Measurements from ENCODE around the gene R3HDM4. TPM values are rescaled to one million over a fixed set of nuclear protein-coding genes. Genes with fewer than 3 reads are reported as not detected.

The R3HDM4 gene
- total and polyA plus RNA-seq, 9 of the 15 experiments (the other 6 are each of a cell fraction or from before 2014, with no cell fraction given): 3.2 to 154 (median 59.0) TPM

DNA sequence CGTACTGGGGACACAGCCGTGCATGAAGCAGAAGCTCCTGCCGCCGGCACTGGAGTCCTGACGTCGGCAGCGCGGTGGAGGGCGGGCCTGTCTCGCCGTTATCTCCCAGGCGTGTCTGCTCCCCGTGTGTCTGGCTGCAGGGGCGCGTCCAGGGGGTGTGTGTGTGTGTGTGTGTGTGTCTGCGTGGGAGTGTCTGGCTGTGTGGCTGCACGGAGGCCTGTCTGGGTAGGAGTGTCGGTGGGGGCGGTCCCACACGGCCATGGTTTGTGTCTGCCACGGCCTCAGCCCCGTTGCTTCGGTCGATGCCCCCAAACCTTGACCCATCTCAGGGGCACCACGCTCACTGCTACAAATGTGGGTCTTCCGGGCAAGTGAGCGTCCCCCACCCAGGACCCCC lies 31.1 kb upstream of the R3HDM4 start (continued):
- TF ChIP-seq, protein P1, sequence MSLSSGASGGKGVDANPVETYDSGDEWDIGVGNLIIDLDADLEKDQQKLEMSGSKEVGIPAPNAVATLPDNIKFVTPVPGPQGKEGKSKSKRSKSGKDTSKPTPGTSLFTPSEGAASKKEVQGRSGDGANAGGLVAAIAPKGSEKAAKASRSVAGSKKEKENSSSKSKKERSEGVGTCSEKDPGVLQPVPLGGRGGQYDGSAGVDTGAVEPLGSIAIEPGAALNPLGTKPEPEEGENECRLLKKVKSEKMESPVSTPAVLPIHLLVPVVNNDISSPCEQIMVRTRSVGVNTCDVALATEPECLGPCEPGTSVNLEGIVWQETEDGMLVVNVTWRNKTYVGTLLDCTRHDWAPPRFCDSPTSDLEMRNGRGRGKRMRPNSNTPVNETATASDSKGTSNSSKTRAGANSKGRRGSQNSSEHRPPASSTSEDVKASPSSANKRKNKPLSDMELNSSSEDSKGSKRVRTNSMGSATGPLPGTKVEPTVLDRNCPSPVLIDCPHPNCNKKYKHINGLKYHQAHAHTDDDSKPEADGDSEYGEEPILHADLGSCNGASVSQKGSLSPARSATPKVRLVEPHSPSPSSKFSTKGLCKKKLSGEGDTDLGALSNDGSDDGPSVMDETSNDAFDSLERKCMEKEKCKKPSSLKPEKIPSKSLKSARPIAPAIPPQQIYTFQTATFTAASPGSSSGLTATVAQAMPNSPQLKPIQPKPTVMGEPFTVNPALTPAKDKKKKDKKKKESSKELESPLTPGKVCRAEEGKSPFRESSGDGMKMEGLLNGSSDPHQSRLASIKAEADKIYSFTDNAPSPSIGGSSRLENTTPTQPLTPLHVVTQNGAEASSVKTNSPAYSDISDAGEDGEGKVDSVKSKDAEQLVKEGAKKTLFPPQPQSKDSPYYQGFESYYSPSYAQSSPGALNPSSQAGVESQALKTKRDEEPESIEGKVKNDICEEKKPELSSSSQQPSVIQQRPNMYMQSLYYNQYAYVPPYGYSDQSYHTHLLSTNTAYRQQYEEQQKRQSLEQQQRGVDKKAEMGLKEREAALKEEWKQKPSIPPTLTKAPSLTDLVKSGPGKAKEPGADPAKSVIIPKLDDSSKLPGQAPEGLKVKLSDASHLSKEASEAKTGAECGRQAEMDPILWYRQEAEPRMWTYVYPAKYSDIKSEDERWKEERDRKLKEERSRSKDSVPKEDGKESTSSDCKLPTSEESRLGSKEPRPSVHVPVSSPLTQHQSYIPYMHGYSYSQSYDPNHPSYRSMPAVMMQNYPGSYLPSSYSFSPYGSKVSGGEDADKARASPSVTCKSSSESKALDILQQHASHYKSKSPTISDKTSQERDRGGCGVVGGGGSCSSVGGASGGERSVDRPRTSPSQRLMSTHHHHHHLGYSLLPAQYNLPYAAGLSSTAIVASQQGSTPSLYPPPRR (CRISPR knock-in tag; IDR thresholded peaks at IDR 0.05; ENCODE audit: borderline replicate concordance): peak; percentile 93
- TF ChIP-seq PTRF (tag; IDR thresholded peaks at IDR 0.05): no peak
- no peak for TF ChIP-seq POLR3A (IDR thresholded peaks at IDR 0.05; ENCODE audit: borderline replicate concordance, extremely low read depth, insufficient read depth, insufficient read length)
- peak; percentile 83 for TF ChIP-seq MYC (IDR thresholded peaks at IDR 0.05; ENCODE audit: low read depth, low read length)
- TF ChIP-seq MYC (CRISPR knock-in tag; IDR thresholded peaks at IDR 0.05; ENCODE audit: borderline replicate concordance, low read depth): no peak; the same call in 1 of the 2 replicates
- TF ChIP-seq, protein P2, sequence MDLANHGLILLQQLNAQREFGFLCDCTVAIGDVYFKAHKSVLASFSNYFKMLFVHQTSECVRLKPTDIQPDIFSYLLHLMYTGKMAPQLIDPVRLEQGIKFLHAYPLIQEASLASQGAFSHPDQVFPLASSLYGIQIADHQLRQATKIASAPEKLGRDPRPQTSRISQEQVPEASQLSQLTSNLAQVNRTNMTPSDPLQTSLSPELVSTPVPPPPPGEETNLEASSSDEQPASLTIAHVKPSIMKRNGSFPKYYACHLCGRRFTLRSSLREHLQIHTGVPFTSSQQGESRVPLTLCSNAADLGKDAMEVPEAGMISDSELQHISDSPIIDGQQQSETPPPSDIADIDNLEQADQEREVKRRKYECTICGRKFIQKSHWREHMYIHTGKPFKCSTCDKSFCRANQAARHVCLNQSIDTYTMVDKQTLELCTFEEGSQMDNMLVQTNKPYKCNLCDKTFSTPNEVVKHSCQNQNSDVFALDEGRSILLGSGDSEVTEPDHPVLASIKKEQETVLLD (IDR thresholded peaks at IDR 0.05): peak; percentile 88
- TF ChIP-seq SMARCB1 (IDR thresholded peaks at IDR 0.05; ENCODE audit: insufficient read length, low read depth): peak; percentile 64
- TF ChIP-seq, protein P3, sequence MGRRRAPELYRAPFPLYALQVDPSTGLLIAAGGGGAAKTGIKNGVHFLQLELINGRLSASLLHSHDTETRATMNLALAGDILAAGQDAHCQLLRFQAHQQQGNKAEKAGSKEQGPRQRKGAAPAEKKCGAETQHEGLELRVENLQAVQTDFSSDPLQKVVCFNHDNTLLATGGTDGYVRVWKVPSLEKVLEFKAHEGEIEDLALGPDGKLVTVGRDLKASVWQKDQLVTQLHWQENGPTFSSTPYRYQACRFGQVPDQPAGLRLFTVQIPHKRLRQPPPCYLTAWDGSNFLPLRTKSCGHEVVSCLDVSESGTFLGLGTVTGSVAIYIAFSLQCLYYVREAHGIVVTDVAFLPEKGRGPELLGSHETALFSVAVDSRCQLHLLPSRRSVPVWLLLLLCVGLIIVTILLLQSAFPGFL (CRISPR knock-in tag; IDR thresholded peaks at IDR 0.05): no peak
- peak; percentile 98 for TF ChIP-seq HDAC3 (IDR thresholded peaks at IDR 0.05; ENCODE audit: borderline replicate concordance, partially characterized antibody)
- peak; percentile 100 for TF ChIP-seq ZNF121 (CRISPR knock-in tag; conservative IDR thresholded peaks at IDR 0.05)
- TF ChIP-seq L3MBTL2 (IDR thresholded peaks at IDR 0.05): peak; percentile 49
- TF ChIP-seq FOXK2 (conservative IDR thresholded peaks at IDR 0.05 in 1 of 2, IDR thresholded peaks at IDR 0.05 in 1 of 2; ENCODE audit: low read depth in 2 of 2): peak; percentile 83 to 89
- TF ChIP-seq, protein P4, sequence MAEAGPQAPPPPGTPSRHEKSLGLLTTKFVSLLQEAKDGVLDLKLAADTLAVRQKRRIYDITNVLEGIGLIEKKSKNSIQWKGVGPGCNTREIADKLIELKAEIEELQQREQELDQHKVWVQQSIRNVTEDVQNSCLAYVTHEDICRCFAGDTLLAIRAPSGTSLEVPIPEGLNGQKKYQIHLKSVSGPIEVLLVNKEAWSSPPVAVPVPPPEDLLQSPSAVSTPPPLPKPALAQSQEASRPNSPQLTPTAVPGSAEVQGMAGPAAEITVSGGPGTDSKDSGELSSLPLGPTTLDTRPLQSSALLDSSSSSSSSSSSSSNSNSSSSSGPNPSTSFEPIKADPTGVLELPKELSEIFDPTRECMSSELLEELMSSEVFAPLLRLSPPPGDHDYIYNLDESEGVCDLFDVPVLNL (CRISPR knock-in tag; IDR thresholded peaks at IDR 0.05; ENCODE audit: low read depth): peak; percentile 65; the same call in 1 of the 2 replicates
- 0 out of 2 replicates have a peak, but pooled peaks have one; percentile 6 for TF ChIP-seq RBM14 (IDR thresholded peaks at IDR 0.05; ENCODE audit: borderline replicate concordance, insufficient read depth, low read depth, low read length)
- TF ChIP-seq TCF3 (CRISPR knock-in tag; IDR thresholded peaks at IDR 0.05): peak; percentile 93
- TF ChIP-seq, protein P5, sequence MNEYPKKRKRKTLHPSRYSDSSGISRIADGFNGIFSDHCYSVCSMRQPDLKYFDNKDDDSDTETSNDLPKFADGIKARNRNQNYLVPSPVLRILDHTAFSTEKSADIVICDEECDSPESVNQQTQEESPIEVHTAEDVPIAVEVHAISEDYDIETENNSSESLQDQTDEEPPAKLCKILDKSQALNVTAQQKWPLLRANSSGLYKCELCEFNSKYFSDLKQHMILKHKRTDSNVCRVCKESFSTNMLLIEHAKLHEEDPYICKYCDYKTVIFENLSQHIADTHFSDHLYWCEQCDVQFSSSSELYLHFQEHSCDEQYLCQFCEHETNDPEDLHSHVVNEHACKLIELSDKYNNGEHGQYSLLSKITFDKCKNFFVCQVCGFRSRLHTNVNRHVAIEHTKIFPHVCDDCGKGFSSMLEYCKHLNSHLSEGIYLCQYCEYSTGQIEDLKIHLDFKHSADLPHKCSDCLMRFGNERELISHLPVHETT (CRISPR knock-in tag; conservative IDR thresholded peaks at IDR 0.05 in 1 of 2, IDR thresholded peaks at IDR 0.05 in 1 of 2): peak in 1 of 2 experiments; percentile 75; a peak in 1 of 4 replicates
- TF ChIP-seq EGR1 (conservative IDR thresholded peaks at IDR 0.05): peak; percentile 100

Data from K562 (cell line).